Measurements from ENCODE around the gene CLINT1.

Gene CLINT1

DNA sequence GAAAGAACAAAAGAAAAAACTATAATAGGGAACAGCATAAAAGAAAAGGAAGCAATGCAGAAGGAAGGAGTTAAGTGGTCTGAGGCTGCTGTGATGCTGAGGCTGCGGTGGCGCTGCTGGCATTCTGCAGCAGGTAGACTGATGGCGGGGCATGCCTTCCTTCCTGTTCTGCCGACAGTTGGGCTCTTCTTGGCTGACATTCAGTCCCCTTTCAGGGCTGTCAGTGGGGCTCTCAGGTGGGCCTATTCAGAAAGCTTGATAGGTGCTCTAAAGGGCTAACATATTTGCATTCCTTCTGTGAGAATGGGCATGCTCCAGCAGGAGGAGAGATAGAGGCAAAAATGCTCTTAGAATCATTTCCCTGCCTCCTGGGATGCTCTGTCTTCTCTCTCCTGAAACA, 5.1 kb upstream of the CLINT1 start:
- ATAC-seq (ENCODE audit: low read depth): no peak
- Histone ChIP-seq H3K9me3 (ENCODE audit: severe bottlenecking) (no peaks in the 10 kb centered on the region), H3K4me3 (ENCODE audit: severe bottlenecking) (no peak overlapping the region), H3K27me3 (ENCODE audit: insufficient read depth, poor library complexity, severe bottlenecking) (no peaks in the 10 kb centered on the region), H3K36me3 (ENCODE audit: low read depth) (no peaks in the 10 kb centered on the region), H3K27ac (ENCODE audit: poor library complexity, severe bottlenecking) (no peak overlapping the region), H3K4me1 (ENCODE audit: insufficient read depth, poor library complexity, severe bottlenecking) (no peaks in the 10 kb centered on the region)
- TF ChIP-seq, protein P1, sequence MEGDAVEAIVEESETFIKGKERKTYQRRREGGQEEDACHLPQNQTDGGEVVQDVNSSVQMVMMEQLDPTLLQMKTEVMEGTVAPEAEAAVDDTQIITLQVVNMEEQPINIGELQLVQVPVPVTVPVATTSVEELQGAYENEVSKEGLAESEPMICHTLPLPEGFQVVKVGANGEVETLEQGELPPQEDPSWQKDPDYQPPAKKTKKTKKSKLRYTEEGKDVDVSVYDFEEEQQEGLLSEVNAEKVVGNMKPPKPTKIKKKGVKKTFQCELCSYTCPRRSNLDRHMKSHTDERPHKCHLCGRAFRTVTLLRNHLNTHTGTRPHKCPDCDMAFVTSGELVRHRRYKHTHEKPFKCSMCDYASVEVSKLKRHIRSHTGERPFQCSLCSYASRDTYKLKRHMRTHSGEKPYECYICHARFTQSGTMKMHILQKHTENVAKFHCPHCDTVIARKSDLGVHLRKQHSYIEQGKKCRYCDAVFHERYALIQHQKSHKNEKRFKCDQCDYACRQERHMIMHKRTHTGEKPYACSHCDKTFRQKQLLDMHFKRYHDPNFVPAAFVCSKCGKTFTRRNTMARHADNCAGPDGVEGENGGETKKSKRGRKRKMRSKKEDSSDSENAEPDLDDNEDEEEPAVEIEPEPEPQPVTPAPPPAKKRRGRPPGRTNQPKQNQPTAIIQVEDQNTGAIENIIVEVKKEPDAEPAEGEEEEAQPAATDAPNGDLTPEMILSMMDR (IDR thresholded peaks at IDR 0.05; ENCODE audit: poor library complexity, severe bottlenecking): no peak
- DNase-seq (ENCODE audit: low spot score): no peak

DNA sequence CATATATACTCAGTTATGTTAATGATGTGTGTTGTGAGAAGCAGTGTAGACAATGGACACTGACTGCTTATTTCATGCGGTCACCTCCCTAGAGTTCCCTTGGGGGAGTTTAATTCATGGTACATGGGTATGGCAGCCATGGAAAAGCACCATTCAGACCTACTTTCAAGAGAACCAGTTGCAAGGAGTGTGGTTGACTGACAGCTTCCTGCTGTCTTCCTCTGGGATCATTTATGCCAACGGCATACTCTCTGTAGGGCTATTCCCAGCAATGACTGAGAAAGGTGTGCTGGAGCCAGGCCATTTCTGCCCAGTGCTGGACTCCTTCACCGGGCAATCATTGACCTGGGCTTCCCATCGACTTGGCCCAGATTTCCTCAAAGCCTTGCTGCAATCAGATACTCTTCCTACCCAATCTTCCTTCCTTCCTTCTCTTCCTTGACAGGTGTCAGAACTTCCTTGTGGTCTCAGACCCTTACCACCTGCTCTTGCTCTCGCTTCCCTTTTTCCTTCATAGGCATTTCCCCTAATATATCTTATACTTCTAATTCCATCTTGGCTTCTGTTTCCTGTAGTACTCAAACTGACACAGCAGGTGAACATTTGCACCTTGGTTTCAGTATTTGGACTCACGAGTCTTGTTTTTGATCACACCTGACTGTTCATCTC, 3.4 kb upstream of the CLINT1 start:
- Histone ChIP-seq H3K4me1 (ENCODE audit: insufficient read depth, poor library complexity, severe bottlenecking) (peaks cover 4% of the 10 kb centered on the region), H3K9me3 (ENCODE audit: severe bottlenecking) (no peaks in the 10 kb centered on the region), H3K27me3 (ENCODE audit: insufficient read depth, poor library complexity, severe bottlenecking) (no peaks in the 10 kb centered on the region), H3K36me3 (ENCODE audit: low read depth) (no peaks in the 10 kb centered on the region), H3K4me3 (ENCODE audit: severe bottlenecking) (no peak overlapping the region), H3K27ac (ENCODE audit: poor library complexity, severe bottlenecking) (no peak overlapping the region)
- ATAC-seq (ENCODE audit: low read depth) (no peak), DNase-seq (ENCODE audit: low spot score) (no peak)
- TF ChIP-seq, protein P1 (IDR thresholded peaks at IDR 0.05; ENCODE audit: poor library complexity, severe bottlenecking): no peak

DNA sequence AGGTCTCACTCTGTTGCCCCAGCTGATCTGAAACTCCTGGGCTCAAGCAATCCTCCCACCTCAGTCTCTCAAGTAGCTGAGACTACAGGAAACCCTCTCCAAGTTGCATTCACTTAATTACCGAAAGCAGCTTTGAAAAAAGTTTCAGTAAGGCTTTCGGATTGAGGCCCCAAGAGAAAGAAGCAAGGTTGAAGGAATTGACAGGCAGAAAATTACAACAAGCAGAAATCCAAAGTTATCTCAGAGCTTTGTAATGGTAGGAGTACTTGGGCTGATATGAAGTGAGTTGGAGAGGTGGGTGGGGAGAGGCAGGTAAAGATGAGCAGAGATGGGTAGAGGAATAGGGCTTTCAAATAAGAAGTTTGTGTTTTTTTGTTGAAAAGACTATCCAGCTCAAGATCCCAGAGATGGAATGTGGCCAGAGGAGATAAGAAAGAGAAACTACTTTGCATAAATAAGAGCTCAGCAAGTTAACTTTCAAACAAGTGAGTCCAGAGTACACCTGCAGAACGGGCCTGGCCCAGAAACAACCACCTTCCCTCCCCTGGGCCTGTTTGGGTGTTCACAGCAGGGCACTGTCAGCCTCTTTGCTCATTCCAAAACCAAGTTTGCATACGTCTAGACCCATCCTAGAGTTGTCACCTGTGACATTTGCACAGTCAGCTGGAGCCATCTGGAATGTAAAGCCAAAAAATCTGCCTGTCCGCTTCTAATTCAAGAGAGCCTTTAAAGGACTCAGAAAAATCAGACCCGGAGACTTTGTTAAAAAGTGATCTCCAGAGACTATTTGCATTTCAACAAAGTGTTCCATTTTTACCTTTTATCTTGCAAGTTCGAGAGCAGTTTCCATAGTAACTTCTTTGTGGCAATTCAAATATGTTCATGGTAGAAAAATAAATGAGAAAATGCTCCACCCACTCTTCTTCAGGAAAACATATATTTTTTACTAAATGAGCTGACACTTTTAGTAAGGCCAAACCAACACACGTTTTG, 2.2 kb upstream of the CLINT1 start:
- Histone ChIP-seq H3K27me3 (ENCODE audit: insufficient read depth, poor library complexity, severe bottlenecking) (no peaks in the 10 kb centered on the region), H3K9me3 (ENCODE audit: severe bottlenecking) (no peaks in the 10 kb centered on the region), H3K4me1 (ENCODE audit: insufficient read depth, poor library complexity, severe bottlenecking) (peaks cover 14% of the 10 kb centered on the region), H3K27ac (ENCODE audit: poor library complexity, severe bottlenecking) (no peak overlapping the region), H3K36me3 (ENCODE audit: low read depth) (peaks cover 7% of the 10 kb centered on the region), H3K4me3 (ENCODE audit: severe bottlenecking) (no peak overlapping the region)
- no peak for ATAC-seq (ENCODE audit: low read depth)
- TF ChIP-seq, protein P1 (IDR thresholded peaks at IDR 0.05; ENCODE audit: poor library complexity, severe bottlenecking): no peak
- DNase-seq (ENCODE audit: low spot score): no peak

DNA sequence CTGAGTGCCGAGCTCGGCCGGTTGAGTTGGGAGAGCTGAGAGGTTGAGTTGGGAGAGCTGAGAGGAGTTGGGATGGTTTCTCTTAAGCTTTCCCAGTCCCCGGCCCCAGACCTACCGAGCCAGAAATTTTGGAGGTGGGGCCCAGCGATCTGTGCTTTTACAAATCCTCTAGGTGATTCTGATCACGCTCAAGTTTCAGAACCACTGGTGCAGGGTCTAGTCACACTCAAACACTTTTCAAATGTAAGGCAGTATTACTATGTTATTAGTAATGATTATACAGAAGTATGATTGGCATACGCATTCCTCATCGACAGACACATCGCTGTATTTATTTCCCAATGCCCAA, 256 bp upstream of the CLINT1 start:
- H3K27ac ChIP-seq (ENCODE audit: poor library complexity, severe bottlenecking): peak overlapping the region; percentile 46
- peaks cover 14% of the 10 kb centered on the region for H3K4me1 ChIP-seq (ENCODE audit: insufficient read depth, poor library complexity, severe bottlenecking)
- ATAC-seq (ENCODE audit: low read depth): no peak
- peaks cover 10% of the 10 kb centered on the region for H3K36me3 ChIP-seq (ENCODE audit: low read depth)
- H3K27me3 ChIP-seq (ENCODE audit: insufficient read depth, poor library complexity, severe bottlenecking): no peaks in the 10 kb centered on the region
- peak overlapping the region; percentile 66 for H3K4me3 ChIP-seq (ENCODE audit: severe bottlenecking)
- no peaks in the 10 kb centered on the region for H3K9me3 ChIP-seq (ENCODE audit: severe bottlenecking)
- TF ChIP-seq, protein P1 (IDR thresholded peaks at IDR 0.05; ENCODE audit: poor library complexity, severe bottlenecking): no peak
- DNase-seq (ENCODE audit: low spot score): no peak
